ENCODE measurements around the gene ITPR2. TPM values are rescaled to one million over a fixed set of nuclear protein-coding genes. Genes with fewer than 3 reads are reported as not detected.
A peak's percentile ranks its signal among the peaks of the same experiment; 100 is the strongest.
"Not testable (repeated sequence)": the region's sequence is repeated elsewhere in the genome, so short reads cannot be mapped to it uniquely, and the experiment has no call there.

ITPR2 gene
- 6.4 and 6.5 TPM in 2 replicates for total RNA-seq (2014; rRNA removed; shearing (Covaris generic))

GRCh38 chr12:26832822-26833742 is at the start of gene ITPR2:
ITPR2 (minus strand) TSS chr12:26833194; CDS start chr12:26832781, 413 bp downstream.
- peak; percentile 74 for DNase-seq (ENCODE audit: low spot score)

GRCh38 chr12:26880625-26881024 is 47.6 kb upstream of the ITPR2 start:
- DNase-seq (ENCODE audit: low spot score), result no peak

GRCh38 chr12:26878661-26879119 is 45.7 kb upstream of the ITPR2 start:
- no peak for DNase-seq (ENCODE audit: low spot score)

GRCh38 chr12:26874501-26875296 is 41.7 kb upstream of the ITPR2 start:
- DNase-seq (ENCODE audit: low spot score), result no peak

GRCh38 chr12:26872625-26873024 is 39.6 kb upstream of the ITPR2 start:
- DNase-seq (ENCODE audit: low spot score), result no peak

- no peak for DNase-seq (ENCODE audit: low spot score)
Observed at GRCh38 chr12:26871985-26872384, 39.0 kb upstream of the ITPR2 start.

GRCh38 chr12:26870491-26871419 is 37.8 kb upstream of the ITPR2 start:
- peak; percentile 46 for DNase-seq (ENCODE audit: low spot score)

- DNase-seq (ENCODE audit: low spot score), result no peak
Observed at GRCh38 chr12:26869908-26870459, 37.0 kb upstream of the ITPR2 start.

GRCh38 chr12:26869104-26869494 is 36.1 kb upstream of the ITPR2 start:
- no peak for DNase-seq (ENCODE audit: low spot score)

- no peak for DNase-seq (ENCODE audit: low spot score)
Observed at GRCh38 chr12:26868447-26869103, 35.6 kb upstream of the ITPR2 start.

- DNase-seq (ENCODE audit: low spot score), result no peak
Observed at GRCh38 chr12:26867080-26867479, 34.1 kb upstream of the ITPR2 start.

GRCh38 chr12:26863515-26863914 is 30.5 kb upstream of the ITPR2 start:
- no peak for DNase-seq (ENCODE audit: low spot score)

- not testable (repeated sequence) for DNase-seq (ENCODE audit: low spot score)
Observed at GRCh38 chr12:26862787-26863186, 29.8 kb upstream of the ITPR2 start.

- DNase-seq (ENCODE audit: low spot score), result no peak
Observed at GRCh38 chr12:26861690-26862089, 28.7 kb upstream of the ITPR2 start.

GRCh38 chr12:26857465-26858176 is 24.6 kb upstream of the ITPR2 start:
- no peak for DNase-seq (ENCODE audit: low spot score)

GRCh38 chr12:26855337-26855736 is 22.3 kb upstream of the ITPR2 start:
- no peak for DNase-seq (ENCODE audit: low spot score)

- no peak for DNase-seq (ENCODE audit: low spot score)
Observed at GRCh38 chr12:26854031-26854390, 21.0 kb upstream of the ITPR2 start.

- DNase-seq (ENCODE audit: low spot score), result peak; percentile 57
Observed at GRCh38 chr12:26853303-26854030, 20.5 kb upstream of the ITPR2 start.
